Fibroblast of skin of right biceps (primary cell): Measurements from ENCODE around the gene HOOK1.
"Not testable (repeated sequence)": the region's sequence is repeated elsewhere in the genome, so short reads cannot be mapped to it uniquely, and the experiment has no call there.

Source experiments
- DNase-seq: peaks from one replicate; pipeline ENCODE4 v3.0.0-alpha.2; 2013

Gene HOOK1

DNA sequence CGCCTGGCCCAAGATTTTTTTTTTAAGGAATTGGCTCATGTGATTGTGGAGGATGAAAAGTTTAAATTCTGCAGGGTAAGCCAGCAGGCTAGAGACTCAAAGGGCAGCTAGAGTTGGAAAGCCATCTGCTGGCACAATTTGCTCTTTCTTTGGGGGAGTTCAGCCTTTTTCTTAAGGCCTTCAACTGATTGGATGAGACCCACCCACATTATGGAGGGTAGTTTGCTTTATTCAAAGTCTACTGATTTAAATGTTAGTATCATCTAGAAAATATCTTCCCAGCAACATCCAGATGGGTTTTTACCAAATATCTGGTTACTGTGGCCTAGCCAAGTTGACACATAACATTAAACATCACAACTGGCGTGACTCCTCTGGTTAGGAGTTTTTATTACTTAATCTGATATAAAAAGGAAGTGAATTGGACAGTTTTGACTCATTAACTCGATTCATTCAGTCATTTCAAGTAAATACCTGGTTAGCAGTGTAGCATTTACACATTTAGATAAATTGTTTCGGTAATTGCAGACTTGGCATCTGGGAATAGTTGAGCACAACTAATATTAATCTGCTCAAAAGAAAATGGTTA is 12.4 kb downstream of the HOOK1 start:
- DNase-seq, result no peak

GRCh38 chr1:59828160-59828559 is 13.4 kb downstream of the HOOK1 start:
- no peak for DNase-seq

DNA sequence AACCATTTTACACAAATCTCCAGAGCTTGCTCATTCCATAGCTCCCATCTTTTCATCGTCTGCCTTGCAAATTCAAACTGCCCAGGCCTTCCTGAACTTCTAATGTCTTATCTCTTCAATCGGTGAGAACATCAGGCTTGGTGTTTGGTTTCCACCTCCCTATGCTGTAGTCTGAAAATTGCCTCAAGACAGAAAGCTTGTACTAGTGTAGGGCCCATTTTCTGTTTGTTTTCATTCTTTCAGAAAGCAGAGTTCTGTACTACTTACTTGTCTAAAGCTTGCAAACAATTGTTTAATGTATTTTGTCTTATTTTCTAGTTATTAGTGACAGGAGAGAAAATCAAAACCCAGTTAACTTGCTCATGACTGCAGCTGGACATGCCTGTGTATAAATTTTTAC is 16.8 kb downstream of the HOOK1 start:
- DNase-seq, result no peak

GRCh38 chr1:59833022-59833421 is 18.3 kb downstream of the HOOK1 start:
- peak; percentile 5 for DNase-seq

DNA sequence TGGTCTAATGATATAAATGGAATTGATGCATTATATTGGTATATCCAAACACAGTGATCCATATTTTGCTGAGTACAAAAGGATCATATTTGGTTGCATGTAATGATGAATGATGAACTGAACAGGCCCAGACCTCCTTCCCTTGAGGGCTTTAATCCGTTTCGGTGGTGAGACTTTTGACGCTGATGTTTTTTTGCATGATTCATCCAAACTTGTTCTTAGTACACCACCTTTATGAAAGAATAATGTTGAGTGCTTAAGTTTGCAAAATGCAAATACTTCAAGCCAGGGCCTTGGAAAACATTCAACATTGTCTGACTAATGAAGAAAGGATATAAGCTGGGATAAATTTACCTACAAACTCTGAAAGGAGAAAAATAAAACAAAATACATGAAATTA is 19.2 kb downstream of the HOOK1 start:
- no peak for DNase-seq

GRCh38 chr1:59837857-59838256 is 23.1 kb downstream of the HOOK1 start:
- DNase-seq, result not testable (repeated sequence)

- DNase-seq, result no peak
Measured at GRCh38 chr1:59845091-59845490, 30.3 kb downstream of the HOOK1 start.

DNA sequence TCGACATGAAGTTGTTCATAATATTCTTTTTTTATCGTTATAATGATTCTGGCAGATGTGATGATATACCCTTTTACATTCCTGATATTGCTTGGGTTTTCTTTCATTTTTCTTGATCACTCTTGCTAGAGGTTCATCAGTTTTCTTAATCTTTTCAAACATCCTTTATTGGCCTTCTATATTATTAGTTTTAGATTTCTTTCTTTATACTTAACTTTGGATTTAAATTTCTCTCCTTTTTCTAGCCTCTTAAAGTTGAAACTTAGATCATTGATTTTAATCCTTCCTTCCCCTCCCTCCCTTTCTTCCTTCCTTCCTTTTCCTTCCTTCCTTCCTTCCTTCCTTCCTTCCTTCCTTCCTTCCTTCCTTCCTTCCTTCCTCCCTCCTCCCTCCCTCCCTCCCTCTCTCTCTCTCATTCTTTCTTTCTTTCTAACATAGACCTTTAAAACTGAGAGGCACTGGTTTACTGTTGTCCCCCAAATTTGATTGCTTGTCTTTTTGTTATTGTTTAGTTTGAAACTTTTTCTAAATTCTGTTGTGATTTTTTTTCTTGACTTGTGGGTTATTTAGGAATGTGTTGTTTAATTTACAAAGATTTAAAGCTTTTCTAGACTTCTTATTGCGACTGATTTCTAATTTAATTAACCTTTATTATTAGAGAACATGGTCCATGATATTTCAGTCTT is 31.6 kb downstream of the HOOK1 start:
- DNase-seq, result no peak

- no peak for DNase-seq
Measured at GRCh38 chr1:59846895-59847282, 32.1 kb downstream of the HOOK1 start.

GRCh38 chr1:59852117-59852516 is 37.4 kb downstream of the HOOK1 start:
- DNase-seq, result no peak

GRCh38 chr1:59855297-59855696 is 40.5 kb downstream of the HOOK1 start:
- not testable (repeated sequence) for DNase-seq

- DNase-seq, result no peak
Measured at GRCh38 chr1:59856725-59857338, 42.1 kb downstream of the HOOK1 start.

DNA sequence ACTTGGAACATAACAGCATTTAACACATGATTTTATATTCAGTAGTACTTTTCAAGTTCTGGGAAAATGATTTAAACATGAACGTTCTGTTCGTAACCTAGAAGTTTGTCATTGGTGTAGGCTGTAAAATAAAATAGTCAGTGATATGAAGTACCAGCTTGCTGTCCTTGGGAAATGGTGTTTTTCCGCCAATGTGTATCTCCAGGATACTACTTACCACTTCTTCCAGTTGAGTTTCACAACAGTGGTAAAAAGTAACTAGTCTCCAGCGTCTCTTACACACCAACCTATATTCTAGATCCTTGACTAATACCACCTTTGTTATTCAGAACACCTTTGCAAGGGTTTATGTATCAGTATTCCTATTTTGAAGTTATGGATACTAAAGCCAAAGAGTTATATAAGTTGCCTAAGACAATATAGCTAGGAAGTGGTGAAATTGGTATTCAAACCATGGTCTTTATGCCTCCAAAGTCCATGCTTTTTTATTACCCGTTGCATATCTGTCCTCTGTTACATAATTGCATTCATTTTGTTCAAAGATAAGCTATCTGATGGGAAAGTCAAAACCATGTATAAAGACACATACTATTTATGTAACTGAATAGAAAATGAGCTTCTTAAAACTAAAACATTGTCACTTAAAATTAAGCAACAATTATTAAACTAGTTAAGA is 43.1 kb downstream of the HOOK1 start:
- no peak for DNase-seq

- no peak for DNase-seq
Measured at GRCh38 chr1:59866462-59866861, 51.7 kb downstream of the HOOK1 start.

DNA sequence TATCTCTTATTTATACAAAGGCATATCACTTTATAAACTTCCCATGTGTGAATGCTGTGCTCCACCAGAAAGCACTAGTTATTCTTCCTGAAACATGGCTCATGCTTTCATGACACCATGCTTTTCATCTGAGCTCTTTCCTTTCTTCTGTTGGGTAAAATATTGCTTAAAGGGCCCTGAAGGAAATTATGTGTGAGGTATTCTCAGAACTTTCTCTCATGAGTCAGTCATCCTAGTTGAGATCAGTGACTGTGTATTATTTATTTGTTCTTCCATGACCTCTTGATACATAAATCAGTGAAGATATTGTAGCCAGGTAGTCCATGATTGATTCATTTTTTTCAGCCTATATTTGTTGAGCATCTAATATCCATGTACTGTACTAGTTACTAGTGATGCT is 57.0 kb downstream of the HOOK1 start:
- DNase-seq, result no peak

DNA sequence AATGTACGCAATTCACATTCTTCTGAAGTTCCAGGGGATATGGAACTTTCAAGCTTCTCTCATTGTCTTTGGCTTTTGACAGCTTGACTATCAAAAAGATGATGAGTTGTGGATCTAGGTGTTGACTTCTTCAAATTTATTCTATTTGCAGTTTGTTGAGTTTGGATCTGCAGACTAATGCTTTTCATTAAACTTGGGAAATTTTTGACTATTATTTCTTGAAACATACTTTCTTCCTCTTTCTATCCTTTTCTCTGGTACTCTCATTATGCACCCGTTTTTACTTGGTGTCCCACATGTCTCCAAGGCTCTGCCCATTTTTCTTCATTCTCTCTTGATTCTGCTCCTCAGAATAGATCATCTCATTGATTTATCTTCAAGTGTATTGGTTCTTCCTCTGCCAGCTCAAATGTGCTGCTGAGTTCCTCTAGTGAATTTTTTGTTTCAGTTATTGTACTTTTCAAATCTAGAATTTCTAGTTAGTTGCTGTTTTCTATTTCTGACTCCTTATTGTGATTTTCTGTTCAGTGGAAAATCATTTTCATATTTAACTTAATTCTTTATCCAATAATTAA is 62.4 kb downstream of the HOOK1 start:
- no peak for DNase-seq

GRCh38 chr1:59878370-59878769 is 63.6 kb downstream of the HOOK1 start:
- DNase-seq, result no peak

GRCh38 chr1:59879574-59879973 is 64.8 kb downstream of the HOOK1 start:
- peak; percentile 57 for DNase-seq

DNA sequence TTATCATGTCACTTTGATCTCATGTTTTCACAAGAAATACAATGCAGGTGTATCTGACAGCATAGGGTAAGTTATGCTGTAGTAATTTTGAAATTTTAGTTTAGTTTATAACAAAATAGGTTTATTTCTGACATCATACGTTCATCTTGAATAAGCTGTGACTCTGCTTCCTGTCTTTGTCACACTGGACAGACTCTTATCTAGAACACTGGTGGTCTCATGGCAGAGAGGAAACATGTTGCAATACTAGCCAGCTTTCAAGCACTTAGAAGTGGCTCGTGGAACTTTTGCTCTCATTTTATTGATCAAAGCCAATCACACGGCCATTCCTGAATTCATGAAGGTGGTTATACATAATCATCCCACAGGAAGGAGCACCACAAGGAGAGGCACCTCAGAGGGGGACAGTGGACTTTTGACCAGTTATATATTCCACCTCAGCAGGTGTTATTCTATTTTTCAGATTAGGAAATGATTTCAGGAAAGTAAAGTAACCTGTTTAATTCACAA is 65.3 kb downstream of the HOOK1 start:
- DNase-seq, result no peak

- no peak for DNase-seq
Measured at GRCh38 chr1:59880735-59881134, 66.0 kb downstream of the HOOK1 start.

GRCh38 chr1:59885160-59885832 is 70.5 kb downstream of the HOOK1 start:
- no peak for DNase-seq
